ENCODE results near the gene PIEZO2. TPM values are rescaled to one million over a fixed set of nuclear protein-coding genes. Genes with fewer than 3 reads are reported as not detected.

Gene PIEZO2
- total RNA-seq, 1 experiment from 2014 or later = 5.5 TPM

DNA sequence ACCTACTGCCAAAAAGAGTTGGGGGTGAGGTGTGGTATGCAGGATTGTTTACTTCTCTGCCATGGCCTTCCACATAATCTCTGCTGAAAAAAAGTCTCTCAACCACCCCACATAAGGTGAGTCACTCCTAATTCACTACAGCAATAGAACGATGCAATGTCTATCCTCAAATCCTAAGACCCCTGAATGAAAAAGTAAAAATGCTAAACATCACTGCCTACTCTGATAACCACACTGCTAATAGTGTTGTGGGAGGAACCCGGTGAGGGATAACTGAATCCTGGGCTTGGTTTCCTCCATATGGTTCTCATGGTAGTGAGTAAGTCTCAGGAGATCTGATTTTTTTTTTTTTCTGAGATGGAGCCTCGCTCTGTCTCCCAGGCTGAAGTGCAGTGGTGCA, 252.5 kb downstream of the PIEZO2 start:
- no peak for DNase-seq (ENCODE audit: low spot score)
- POLR2A ChIA-PET (ENCODE audit: low non-redundant PET) = no interaction called here
- H3K36me3 ChIP-seq (ENCODE audit: insufficient read depth, low read length, poor library complexity, severe bottlenecking) = no peaks in the 10 kb centered on the region
- TF ChIP-seq, protein P1, sequence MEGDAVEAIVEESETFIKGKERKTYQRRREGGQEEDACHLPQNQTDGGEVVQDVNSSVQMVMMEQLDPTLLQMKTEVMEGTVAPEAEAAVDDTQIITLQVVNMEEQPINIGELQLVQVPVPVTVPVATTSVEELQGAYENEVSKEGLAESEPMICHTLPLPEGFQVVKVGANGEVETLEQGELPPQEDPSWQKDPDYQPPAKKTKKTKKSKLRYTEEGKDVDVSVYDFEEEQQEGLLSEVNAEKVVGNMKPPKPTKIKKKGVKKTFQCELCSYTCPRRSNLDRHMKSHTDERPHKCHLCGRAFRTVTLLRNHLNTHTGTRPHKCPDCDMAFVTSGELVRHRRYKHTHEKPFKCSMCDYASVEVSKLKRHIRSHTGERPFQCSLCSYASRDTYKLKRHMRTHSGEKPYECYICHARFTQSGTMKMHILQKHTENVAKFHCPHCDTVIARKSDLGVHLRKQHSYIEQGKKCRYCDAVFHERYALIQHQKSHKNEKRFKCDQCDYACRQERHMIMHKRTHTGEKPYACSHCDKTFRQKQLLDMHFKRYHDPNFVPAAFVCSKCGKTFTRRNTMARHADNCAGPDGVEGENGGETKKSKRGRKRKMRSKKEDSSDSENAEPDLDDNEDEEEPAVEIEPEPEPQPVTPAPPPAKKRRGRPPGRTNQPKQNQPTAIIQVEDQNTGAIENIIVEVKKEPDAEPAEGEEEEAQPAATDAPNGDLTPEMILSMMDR (conservative IDR thresholded peaks at IDR 0.05; ENCODE audit: low read depth, low read length) = no peak
- no peak for TF ChIP-seq EZH2 (IDR thresholded peaks at IDR 0.05; ENCODE audit: borderline replicate concordance, low read depth, low read length, poor library complexity, severe bottlenecking)
- no peak overlapping the region for H3K4me3 ChIP-seq (ENCODE audit: low read depth, low read length, poor library complexity, severe bottlenecking)
- no peaks in the 10 kb centered on the region for H3K9me3 ChIP-seq (ENCODE audit: low read depth, low read length, poor library complexity, severe bottlenecking)
- peaks cover 23% of the 10 kb centered on the region for H3K27me3 ChIP-seq (replicated peaks; ENCODE audit: insufficient read depth, low read depth, low read length, poor library complexity)
- intact Hi-C loops (cut with micrococcal nuclease; ENCODE audit: unreplicated experiment) = no loop called here
- no peak overlapping the region for H3K27ac ChIP-seq (ENCODE audit: low read depth, low read length, poor library complexity, severe bottlenecking)
- BruUV-seq (replicated peaks) = no TSS peak
- CTCF ChIA-PET = no interaction called here
- no peaks in the 10 kb centered on the region for H3K4me1 ChIP-seq (ENCODE audit: insufficient read depth, low read length, poor library complexity, severe bottlenecking)

DNA sequence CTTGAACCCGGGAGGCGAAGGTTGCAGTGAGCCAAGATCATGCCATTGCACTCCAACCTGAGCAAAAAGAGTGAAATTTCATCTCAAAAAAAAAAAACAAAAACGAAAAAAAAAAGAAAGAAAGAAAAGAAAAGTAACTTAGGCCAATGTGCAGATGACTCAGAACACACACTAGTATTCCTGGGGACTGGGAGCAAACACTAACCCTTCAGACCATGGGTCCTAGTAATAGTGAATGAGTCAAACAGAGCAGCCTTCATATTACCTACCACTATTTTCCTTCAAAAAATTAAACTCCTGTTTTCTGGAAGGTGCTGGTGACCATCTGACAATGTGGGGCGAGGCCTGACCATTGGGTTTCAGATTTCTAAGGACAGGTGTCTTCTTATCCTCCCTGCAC, 253.4 kb downstream of the PIEZO2 start:
- ChIA-PET CTCF (no interaction called here), POLR2A (ENCODE audit: low non-redundant PET) (no interaction called here)
- Histone ChIP-seq H3K27ac (ENCODE audit: low read depth, low read length, poor library complexity, severe bottlenecking) (no peak overlapping the region), H3K4me1 (ENCODE audit: insufficient read depth, low read length, poor library complexity, severe bottlenecking) (no peaks in the 10 kb centered on the region), H3K4me3 (ENCODE audit: low read depth, low read length, poor library complexity, severe bottlenecking) (no peak overlapping the region), H3K36me3 (ENCODE audit: insufficient read depth, low read length, poor library complexity, severe bottlenecking) (no peaks in the 10 kb centered on the region), H3K9me3 (ENCODE audit: low read depth, low read length, poor library complexity, severe bottlenecking) (no peaks in the 10 kb centered on the region), H3K27me3 (replicated peaks; ENCODE audit: insufficient read depth, low read depth, low read length, poor library complexity) (peaks cover 30% of the 10 kb centered on the region)
- no peak for TF ChIP-seq EZH2 (IDR thresholded peaks at IDR 0.05; ENCODE audit: borderline replicate concordance, low read depth, low read length, poor library complexity, severe bottlenecking)
- TF ChIP-seq, protein P1 (conservative IDR thresholded peaks at IDR 0.05; ENCODE audit: low read depth, low read length) = no peak
- BruUV-seq (replicated peaks) = no TSS peak
- intact Hi-C loops (cut with micrococcal nuclease; ENCODE audit: unreplicated experiment) = no loop called here
- DNase-seq (ENCODE audit: low spot score) = no peak

DNA sequence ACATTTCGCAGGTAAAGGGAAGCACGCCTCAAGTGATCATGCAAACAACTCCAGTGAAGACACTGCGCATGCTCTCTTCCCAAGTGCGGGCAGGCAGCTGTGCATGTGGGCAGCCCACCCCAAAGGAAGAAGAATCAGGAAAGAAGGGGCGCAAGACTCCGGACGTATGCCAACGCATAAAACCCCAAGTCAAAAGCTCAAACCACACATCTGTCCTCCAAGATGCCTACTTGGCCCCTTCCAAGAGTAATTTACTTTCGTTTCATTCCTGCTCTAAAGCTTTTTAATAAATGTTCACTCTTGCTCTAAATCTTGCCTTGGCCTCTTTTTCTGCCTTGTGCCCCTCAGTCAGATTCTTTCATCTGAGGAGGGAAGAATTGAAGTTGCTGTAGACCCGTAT, 254.9 kb downstream of the PIEZO2 start:
- H3K4me1 ChIP-seq (ENCODE audit: insufficient read depth, low read length, poor library complexity, severe bottlenecking) = no peaks in the 10 kb centered on the region
- H3K27me3 ChIP-seq (replicated peaks; ENCODE audit: insufficient read depth, low read depth, low read length, poor library complexity) = peaks cover 30% of the 10 kb centered on the region
- H3K27ac ChIP-seq (ENCODE audit: low read depth, low read length, poor library complexity, severe bottlenecking) = no peak overlapping the region
- no peaks in the 10 kb centered on the region for H3K36me3 ChIP-seq (ENCODE audit: insufficient read depth, low read length, poor library complexity, severe bottlenecking)
- BruUV-seq (replicated peaks) = no TSS peak
- CTCF ChIA-PET = no interaction called here
- no peak for DNase-seq (ENCODE audit: low spot score)
- no peaks in the 10 kb centered on the region for H3K9me3 ChIP-seq (ENCODE audit: low read depth, low read length, poor library complexity, severe bottlenecking)
- no peak for TF ChIP-seq EZH2 (IDR thresholded peaks at IDR 0.05; ENCODE audit: borderline replicate concordance, low read depth, low read length, poor library complexity, severe bottlenecking)
- TF ChIP-seq, protein P1 (conservative IDR thresholded peaks at IDR 0.05; ENCODE audit: low read depth, low read length) = no peak
- intact Hi-C loops (cut with micrococcal nuclease; ENCODE audit: unreplicated experiment) = no loop called here
- POLR2A ChIA-PET (ENCODE audit: low non-redundant PET) = no interaction called here
- H3K4me3 ChIP-seq (ENCODE audit: low read depth, low read length, poor library complexity, severe bottlenecking) = no peak overlapping the region
